ENCODE results near the gene CCDC78. TPM values are rescaled to one million over a fixed set of nuclear protein-coding genes. Genes with fewer than 3 reads are reported as not detected.

Gene CCDC78
- total RNA-seq, 2 donors from 2014 or later, result 0.43 to 0.56 TPM

DNA sequence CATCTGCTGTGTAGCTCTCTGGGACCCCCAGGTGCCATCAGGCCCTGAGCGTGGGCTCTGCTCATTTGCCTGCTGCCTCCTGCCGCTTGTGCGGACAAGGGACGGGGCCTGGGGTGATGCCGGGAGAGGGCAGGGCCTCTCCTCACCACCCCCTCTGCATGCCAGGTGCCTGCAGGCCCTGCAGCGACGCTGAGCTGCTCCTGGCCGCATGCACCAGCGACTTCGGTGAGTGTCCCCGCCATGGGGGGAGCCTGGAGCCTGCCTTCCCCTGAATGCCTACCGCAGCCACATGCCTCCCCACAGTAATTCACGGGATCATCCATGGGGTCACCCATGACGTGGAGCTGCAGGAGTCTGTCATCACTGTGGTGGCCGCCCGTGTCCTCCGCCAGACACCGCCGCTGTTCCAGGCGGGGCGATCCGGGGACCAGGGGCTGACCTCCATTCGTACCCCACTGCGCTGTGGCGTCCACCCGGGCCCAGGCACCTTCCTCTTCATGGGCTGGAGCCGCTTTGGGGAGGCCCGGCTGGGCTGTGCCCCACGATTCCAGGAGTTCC, 9.4 kb downstream of the CCDC78 start:
- H3K4me1 ChIP-seq, result peaks cover 0 to 55% of the 10 kb centered on the region in 2 donors
- H3K9me3 ChIP-seq, result no peaks in the 10 kb centered on the region
- TF ChIP-seq, protein P1, sequence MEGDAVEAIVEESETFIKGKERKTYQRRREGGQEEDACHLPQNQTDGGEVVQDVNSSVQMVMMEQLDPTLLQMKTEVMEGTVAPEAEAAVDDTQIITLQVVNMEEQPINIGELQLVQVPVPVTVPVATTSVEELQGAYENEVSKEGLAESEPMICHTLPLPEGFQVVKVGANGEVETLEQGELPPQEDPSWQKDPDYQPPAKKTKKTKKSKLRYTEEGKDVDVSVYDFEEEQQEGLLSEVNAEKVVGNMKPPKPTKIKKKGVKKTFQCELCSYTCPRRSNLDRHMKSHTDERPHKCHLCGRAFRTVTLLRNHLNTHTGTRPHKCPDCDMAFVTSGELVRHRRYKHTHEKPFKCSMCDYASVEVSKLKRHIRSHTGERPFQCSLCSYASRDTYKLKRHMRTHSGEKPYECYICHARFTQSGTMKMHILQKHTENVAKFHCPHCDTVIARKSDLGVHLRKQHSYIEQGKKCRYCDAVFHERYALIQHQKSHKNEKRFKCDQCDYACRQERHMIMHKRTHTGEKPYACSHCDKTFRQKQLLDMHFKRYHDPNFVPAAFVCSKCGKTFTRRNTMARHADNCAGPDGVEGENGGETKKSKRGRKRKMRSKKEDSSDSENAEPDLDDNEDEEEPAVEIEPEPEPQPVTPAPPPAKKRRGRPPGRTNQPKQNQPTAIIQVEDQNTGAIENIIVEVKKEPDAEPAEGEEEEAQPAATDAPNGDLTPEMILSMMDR (IDR thresholded peaks at IDR 0.05), result no peak
- no peak overlapping the region for H3K27ac ChIP-seq
- no peaks in the 10 kb centered on the region for H3K36me3 ChIP-seq
- no peaks in the 10 kb centered on the region for H3K27me3 ChIP-seq
- no peak for DNase-seq (ENCODE audit: low spot score)
- no peak overlapping the region for H3K4me3 ChIP-seq

- Histone ChIP-seq H3K9me3 (no peaks in the 10 kb centered on the region), H3K4me1 (peaks cover 0 to 54% of the 10 kb centered on the region in 2 donors), H3K36me3 (no peaks in the 10 kb centered on the region), H3K27ac (no peak overlapping the region), H3K27me3 (peaks cover 0 to 2% of the 10 kb centered on the region in 2 donors), H3K4me3 (peak overlapping the region; percentile 73 to 81)
- DNase-seq (ENCODE audit: low spot score), result no peak
- TF ChIP-seq, protein P1 (IDR thresholded peaks at IDR 0.05), result no peak
Observed at GRCh38 chr16:716200-716568, 10.1 kb downstream of the CCDC78 start.

- H3K27ac ChIP-seq, result peak overlapping the region in 1 of 2 donors; percentile 40
- H3K4me1 ChIP-seq, result peaks cover 0 to 52% of the 10 kb centered on the region in 2 donors
- no peaks in the 10 kb centered on the region for H3K9me3 ChIP-seq
- no peaks in the 10 kb centered on the region for H3K36me3 ChIP-seq
- no peak for DNase-seq (ENCODE audit: low spot score)
- H3K27me3 ChIP-seq, result peaks cover 0 to 8% of the 10 kb centered on the region in 2 donors
- peak overlapping the region; percentile 73 to 81 for H3K4me3 ChIP-seq
- TF ChIP-seq, protein P1 (IDR thresholded peaks at IDR 0.05), result no peak
Observed at GRCh38 chr16:715477-716199, 10.6 kb downstream of the CCDC78 start.

- Histone ChIP-seq H3K27me3 (peaks cover 0 to 10% of the 10 kb centered on the region in 2 donors), H3K4me3 (peak within 1 kb of the TSS; percentile 73 to 81), H3K9me3 (no peaks in the 10 kb centered on the region), H3K4me1 (peaks cover 0 to 52% of the 10 kb centered on the region in 2 donors), H3K27ac (peak within 1 kb of the TSS in 1 of 2 donors; percentile 40), H3K36me3 (no peaks in the 10 kb centered on the region)
- TF ChIP-seq, protein P1 (IDR thresholded peaks at IDR 0.05), result no peak
- peak; percentile 90 for DNase-seq (ENCODE audit: low spot score)
Observed at GRCh38 chr16:714558-715476, 11.4 kb downstream of the CCDC78 start, which contains the start of gene METRN. METRN (plus strand) TSS chr16:715118; CDS start chr16:715290, 172 bp downstream.

- peak overlapping the region in 1 of 2 donors; percentile 48 for H3K4me3 ChIP-seq
- no peak overlapping the region for H3K27ac ChIP-seq
- H3K4me1 ChIP-seq, result peaks cover 0 to 51% of the 10 kb centered on the region in 2 donors
- H3K9me3 ChIP-seq, result no peaks in the 10 kb centered on the region
- peaks cover 0 to 14% of the 10 kb centered on the region in 2 donors for H3K27me3 ChIP-seq
- no peaks in the 10 kb centered on the region for H3K36me3 ChIP-seq
- TF ChIP-seq, protein P1 (IDR thresholded peaks at IDR 0.05), result no peak
- DNase-seq (ENCODE audit: low spot score), result no peak
Observed at GRCh38 chr16:714079-714478, 12.2 kb downstream of the CCDC78 start.
